Measurements from ENCODE around the gene AKNA. TPM values are rescaled to one million over a fixed set of nuclear protein-coding genes. Genes with fewer than 3 reads are reported as not detected.

The AKNA gene
- total RNA-seq, 4 donors from 2014 or later = 8.8 to 24.3 (median 19.0) TPM

DNA sequence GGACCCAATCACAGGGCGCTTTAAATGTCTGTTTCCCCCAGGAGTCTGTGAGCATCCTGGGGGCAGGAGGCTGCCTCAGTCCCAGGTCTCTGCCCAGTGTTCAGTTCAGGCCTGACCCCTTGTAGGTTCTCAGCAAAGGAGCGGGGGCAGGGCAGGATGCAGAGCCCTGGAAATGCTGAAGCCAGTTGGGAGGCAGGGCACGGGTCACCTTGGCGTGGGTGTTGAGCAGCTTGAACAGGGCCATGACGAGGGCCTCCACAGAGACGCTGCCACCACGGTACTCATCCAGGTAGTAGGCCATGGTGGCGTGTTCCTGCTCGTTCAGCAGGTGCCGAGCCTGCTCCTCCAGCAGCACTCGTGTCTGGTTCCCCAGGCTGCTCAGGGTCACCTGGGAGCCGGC, 36.3 kb upstream of the AKNA start:
- no peak for TF ChIP-seq EP300 (IDR thresholded peaks at IDR 0.05)
- TF ChIP-seq, protein P1, sequence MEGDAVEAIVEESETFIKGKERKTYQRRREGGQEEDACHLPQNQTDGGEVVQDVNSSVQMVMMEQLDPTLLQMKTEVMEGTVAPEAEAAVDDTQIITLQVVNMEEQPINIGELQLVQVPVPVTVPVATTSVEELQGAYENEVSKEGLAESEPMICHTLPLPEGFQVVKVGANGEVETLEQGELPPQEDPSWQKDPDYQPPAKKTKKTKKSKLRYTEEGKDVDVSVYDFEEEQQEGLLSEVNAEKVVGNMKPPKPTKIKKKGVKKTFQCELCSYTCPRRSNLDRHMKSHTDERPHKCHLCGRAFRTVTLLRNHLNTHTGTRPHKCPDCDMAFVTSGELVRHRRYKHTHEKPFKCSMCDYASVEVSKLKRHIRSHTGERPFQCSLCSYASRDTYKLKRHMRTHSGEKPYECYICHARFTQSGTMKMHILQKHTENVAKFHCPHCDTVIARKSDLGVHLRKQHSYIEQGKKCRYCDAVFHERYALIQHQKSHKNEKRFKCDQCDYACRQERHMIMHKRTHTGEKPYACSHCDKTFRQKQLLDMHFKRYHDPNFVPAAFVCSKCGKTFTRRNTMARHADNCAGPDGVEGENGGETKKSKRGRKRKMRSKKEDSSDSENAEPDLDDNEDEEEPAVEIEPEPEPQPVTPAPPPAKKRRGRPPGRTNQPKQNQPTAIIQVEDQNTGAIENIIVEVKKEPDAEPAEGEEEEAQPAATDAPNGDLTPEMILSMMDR (IDR thresholded peaks at IDR 0.05) = no peak
- TF ChIP-seq POLR2AphosphoS5 (IDR thresholded peaks at IDR 0.05) = no peak
- TF ChIP-seq POLR2A (IDR thresholded peaks at IDR 0.05) = no peak
- Histone ChIP-seq H3K4me1 (no peaks in the 10 kb centered on the region), H3K27me3 (no peaks in the 10 kb centered on the region), H3K9me3 (no peaks in the 10 kb centered on the region), H3K4me3 (no peak overlapping the region), H3K27ac (no peak overlapping the region), H3K36me3 (peaks cover 0 to 60% of the 10 kb centered on the region in 2 donors)
- no CpG with 5 or more reads among the region's 12 CpGs for WGBS, 2 donors (ENCODE audit: low coverage in 1 of 2)
- no peak for ATAC-seq

DNA sequence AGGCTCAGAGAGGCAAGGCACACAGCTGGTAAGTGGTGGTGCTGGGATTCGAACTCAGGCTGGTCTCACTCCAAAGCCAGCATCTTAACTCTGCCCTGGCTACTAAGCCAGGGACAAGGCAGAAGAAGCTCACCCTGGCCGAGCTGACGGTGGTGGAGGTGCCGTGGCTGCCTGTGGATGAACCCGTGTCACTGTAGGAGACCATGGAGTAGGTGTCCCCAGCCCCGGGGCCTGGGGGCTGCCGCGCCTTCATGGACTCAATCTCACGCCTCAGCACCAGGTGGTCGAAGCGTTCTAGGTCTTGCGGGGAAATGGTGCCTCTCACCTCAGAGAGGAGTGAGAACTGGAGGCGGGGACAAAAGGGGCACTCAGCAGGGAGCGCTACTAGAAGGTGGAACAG, 35.4 kb upstream of the AKNA start:
- ATAC-seq = no peak
- H3K27ac ChIP-seq = no peak overlapping the region
- no peak overlapping the region for H3K4me3 ChIP-seq
- no peaks in the 10 kb centered on the region for H3K9me3 ChIP-seq
- H3K4me1 ChIP-seq = no peaks in the 10 kb centered on the region
- WGBS, 2 donors (ENCODE audit: low coverage in 1 of 2) = 90% methylated on average over 4 of the region's 14 CpGs; no CpG with 5 or more reads in 1 of the 2 donors
- H3K27me3 ChIP-seq = no peaks in the 10 kb centered on the region
- TF ChIP-seq, protein P1 (IDR thresholded peaks at IDR 0.05) = no peak
- TF ChIP-seq POLR2AphosphoS5 (IDR thresholded peaks at IDR 0.05) (no peak), EP300 (IDR thresholded peaks at IDR 0.05) (no peak), POLR2A (IDR thresholded peaks at IDR 0.05) (no peak)
- peaks cover 0 to 63% of the 10 kb centered on the region in 2 donors for H3K36me3 ChIP-seq

DNA sequence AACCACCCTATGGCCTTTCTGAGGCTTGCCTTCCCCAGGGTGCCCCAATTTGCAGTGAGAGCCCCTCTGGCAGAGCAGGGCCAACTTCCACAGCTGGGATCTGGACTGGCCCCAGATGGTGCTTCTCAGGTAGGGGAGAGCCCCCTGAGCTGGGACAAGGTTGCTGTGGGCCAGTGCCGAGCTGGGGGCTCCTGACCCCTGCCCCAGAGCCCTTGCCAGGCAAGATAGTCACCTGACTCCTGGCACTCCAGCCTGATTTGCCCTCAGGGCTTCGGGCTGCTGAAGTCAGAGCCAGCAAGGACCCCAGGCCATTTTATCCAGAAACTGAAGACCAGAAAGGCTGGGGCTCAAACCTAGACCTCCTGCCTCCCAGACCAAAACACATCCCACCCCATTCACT, 33.4 kb upstream of the AKNA start:
- Histone ChIP-seq H3K9me3 (no peaks in the 10 kb centered on the region), H3K4me1 (no peaks in the 10 kb centered on the region), H3K27me3 (no peaks in the 10 kb centered on the region), H3K4me3 (no peak overlapping the region), H3K36me3 (peaks cover 0 to 75% of the 10 kb centered on the region in 2 donors), H3K27ac (no peak overlapping the region)
- no peak for ATAC-seq
- 80% methylated on average over 1 of the region's 2 CpGs; no CpG with 5 or more reads in 1 of the 2 donors for WGBS, 2 donors (ENCODE audit: low coverage in 1 of 2)
- TF ChIP-seq POLR2AphosphoS5 (IDR thresholded peaks at IDR 0.05) (no peak), POLR2A (IDR thresholded peaks at IDR 0.05) (no peak), EP300 (IDR thresholded peaks at IDR 0.05) (no peak)
- TF ChIP-seq, protein P1 (IDR thresholded peaks at IDR 0.05) = no peak

DNA sequence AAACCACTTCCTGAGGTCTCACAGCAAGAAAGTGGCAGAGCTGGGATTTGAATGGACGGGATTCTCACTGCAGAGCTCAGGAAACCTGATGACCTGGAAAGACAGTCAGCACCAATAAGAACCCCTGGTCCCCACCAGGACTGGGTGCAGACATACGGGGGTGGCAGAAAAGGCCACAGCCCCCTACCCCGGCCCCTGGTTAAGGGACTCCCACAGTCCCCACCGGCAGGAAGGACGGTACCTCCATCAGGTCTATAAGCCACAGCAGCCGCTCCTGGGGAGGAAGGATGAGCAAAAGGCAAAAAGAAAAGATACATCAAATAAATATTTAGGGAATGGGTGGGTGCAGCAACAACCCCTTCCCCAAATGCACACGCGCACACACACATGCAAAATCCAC, 32.0 kb upstream of the AKNA start:
- H3K27me3 ChIP-seq = no peaks in the 10 kb centered on the region
- H3K27ac ChIP-seq = no peak overlapping the region
- H3K4me3 ChIP-seq = no peak overlapping the region
- H3K9me3 ChIP-seq = no peaks in the 10 kb centered on the region
- no peak for ATAC-seq
- WGBS, 2 donors (ENCODE audit: low coverage in 1 of 2) = 88 to 90% methylated on average over 1 to 6 of the region's 8 CpGs
- peaks cover 0 to 66% of the 10 kb centered on the region in 2 donors for H3K36me3 ChIP-seq
- TF ChIP-seq, protein P1 (IDR thresholded peaks at IDR 0.05) = no peak
- H3K4me1 ChIP-seq = peaks cover 0 to 2% (median 0%) of the 10 kb centered on the region in 3 donors

DNA sequence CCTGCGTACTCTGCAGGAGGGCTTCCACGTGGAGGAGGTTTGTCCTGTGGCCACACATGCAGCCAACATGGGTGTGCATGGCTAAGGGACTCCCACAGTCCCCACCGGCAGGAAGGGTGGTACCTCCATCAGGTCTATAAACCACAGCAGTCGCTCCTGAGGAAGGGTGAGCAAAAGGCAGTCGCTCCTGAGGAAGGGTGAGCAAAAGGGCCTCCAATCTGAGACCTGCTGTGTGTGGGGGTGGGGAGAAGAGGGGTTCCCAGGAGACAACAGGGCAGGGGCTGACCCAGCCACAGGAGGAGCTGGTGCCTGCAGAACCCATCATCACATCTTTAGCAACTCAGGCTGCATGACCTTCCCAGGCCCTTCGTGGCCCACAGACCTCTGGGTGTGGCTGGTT, 30.3 kb upstream of the AKNA start:
- no peak overlapping the region for H3K4me3 ChIP-seq
- H3K27me3 ChIP-seq = no peaks in the 10 kb centered on the region
- peaks cover 0 to 49% of the 10 kb centered on the region in 2 donors for H3K36me3 ChIP-seq
- TF ChIP-seq, protein P1 (IDR thresholded peaks at IDR 0.05) = no peak
- TF ChIP-seq POLR2AphosphoS5 (IDR thresholded peaks at IDR 0.05) = no peak
- no peak for TF ChIP-seq POLR2A (IDR thresholded peaks at IDR 0.05)
- no peak for TF ChIP-seq EP300 (IDR thresholded peaks at IDR 0.05)
- no peak for ATAC-seq
- peaks cover 0 to 16% (median 0%) of the 10 kb centered on the region in 3 donors for H3K4me1 ChIP-seq
- H3K9me3 ChIP-seq = no peaks in the 10 kb centered on the region
- H3K27ac ChIP-seq = no peak overlapping the region
- 90 to 100% methylated on average over 1 to 2 of the region's 6 CpGs for WGBS, 2 donors (ENCODE audit: low coverage in 1 of 2)
